ENCODE results near the gene DAD1.

DNA sequence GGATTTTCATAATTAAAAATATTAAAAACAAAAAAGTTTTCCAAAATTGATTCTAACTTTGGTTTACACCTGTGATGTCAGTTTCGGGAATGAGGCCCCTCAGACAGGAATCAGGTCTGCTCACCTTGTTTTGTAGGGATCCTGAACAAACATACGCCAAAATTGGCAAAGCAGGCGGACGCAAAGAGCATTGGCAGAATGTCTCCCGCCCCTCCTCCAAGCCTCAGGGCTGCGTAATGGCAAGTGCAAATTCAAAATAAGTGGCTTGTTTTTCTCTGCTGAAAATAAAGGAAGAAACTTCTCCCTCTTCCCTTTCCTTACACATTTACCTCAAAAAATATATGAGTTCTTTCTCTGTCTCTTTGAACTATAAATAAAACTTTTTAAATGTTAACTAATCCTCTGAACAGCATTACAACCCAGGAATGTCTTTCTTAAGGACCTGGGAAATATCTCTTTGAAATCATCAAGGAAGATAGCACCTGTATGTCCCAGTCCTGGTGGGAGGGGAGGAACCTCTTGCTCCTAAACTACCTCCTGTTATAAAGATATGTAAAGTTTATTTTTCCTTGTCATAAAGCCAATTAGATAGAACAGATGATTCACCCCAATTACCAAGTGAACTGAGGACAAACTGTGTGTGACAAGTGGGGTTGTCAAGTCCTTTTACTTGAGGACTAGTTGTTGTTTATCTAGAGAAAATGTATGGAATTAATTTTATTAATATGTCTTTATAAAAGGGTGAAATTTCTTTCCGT, 38.7 kb upstream of the DAD1 start:
- TF ChIP-seq, protein P1, sequence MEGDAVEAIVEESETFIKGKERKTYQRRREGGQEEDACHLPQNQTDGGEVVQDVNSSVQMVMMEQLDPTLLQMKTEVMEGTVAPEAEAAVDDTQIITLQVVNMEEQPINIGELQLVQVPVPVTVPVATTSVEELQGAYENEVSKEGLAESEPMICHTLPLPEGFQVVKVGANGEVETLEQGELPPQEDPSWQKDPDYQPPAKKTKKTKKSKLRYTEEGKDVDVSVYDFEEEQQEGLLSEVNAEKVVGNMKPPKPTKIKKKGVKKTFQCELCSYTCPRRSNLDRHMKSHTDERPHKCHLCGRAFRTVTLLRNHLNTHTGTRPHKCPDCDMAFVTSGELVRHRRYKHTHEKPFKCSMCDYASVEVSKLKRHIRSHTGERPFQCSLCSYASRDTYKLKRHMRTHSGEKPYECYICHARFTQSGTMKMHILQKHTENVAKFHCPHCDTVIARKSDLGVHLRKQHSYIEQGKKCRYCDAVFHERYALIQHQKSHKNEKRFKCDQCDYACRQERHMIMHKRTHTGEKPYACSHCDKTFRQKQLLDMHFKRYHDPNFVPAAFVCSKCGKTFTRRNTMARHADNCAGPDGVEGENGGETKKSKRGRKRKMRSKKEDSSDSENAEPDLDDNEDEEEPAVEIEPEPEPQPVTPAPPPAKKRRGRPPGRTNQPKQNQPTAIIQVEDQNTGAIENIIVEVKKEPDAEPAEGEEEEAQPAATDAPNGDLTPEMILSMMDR (IDR thresholded peaks at IDR 0.05; ENCODE audit: insufficient read depth, low read length, poor library complexity, severe bottlenecking): no peak
- TF ChIP-seq EZH2phosphoT487 (conservative IDR thresholded peaks at IDR 0.05; ENCODE audit: low read length): no peak
